ENCODE results near the gene MDFIC.

The MDFIC gene

GRCh38 chr7:115032715-115033703, 111.1 kb downstream of the MDFIC start:
- no peak overlapping the region for H3K4me3 Mint-ChIP-seq
- H3K27me3 Mint-ChIP-seq, result no peaks in the 10 kb centered on the region
- intact Hi-C loops (cut with micrococcal nuclease), result no loop called here
- no peaks in the 10 kb centered on the region for H3K9me3 Mint-ChIP-seq
- no peak overlapping the region for H3K27ac Mint-ChIP-seq
- H3K36me3 Mint-ChIP-seq (ENCODE audit: low read depth), result no peaks in the 10 kb centered on the region
- H3K4me1 Mint-ChIP-seq (ENCODE audit: low read depth), result peaks cover 22% of the 10 kb centered on the region

GRCh38 chr7:115033917-115034459, 112.1 kb downstream of the MDFIC start:
- Mint-ChIP-seq H3K27ac (no peak overlapping the region), H3K4me3 (no peak overlapping the region), H3K4me1 (ENCODE audit: low read depth) (peaks cover 22% of the 10 kb centered on the region), H3K27me3 (no peaks in the 10 kb centered on the region), H3K36me3 (ENCODE audit: low read depth) (no peaks in the 10 kb centered on the region), H3K9me3 (no peaks in the 10 kb centered on the region)
- intact Hi-C loops (cut with micrococcal nuclease), result no loop called here

- H3K4me3 Mint-ChIP-seq, result no peak overlapping the region
- H3K36me3 Mint-ChIP-seq (ENCODE audit: low read depth), result no peaks in the 10 kb centered on the region
- H3K27me3 Mint-ChIP-seq, result no peaks in the 10 kb centered on the region
- no peak overlapping the region for H3K27ac Mint-ChIP-seq
- intact Hi-C loops (cut with micrococcal nuclease), result no loop called here
- H3K4me1 Mint-ChIP-seq (ENCODE audit: low read depth), result peaks cover 22% of the 10 kb centered on the region
- no peaks in the 10 kb centered on the region for H3K9me3 Mint-ChIP-seq
These were observed 112.6 kb downstream of the MDFIC start for GRCh38 chr7:115034515-115034914.

- H3K36me3 Mint-ChIP-seq (ENCODE audit: low read depth), result no peaks in the 10 kb centered on the region
These were observed 115.4 kb downstream of the MDFIC start for GRCh38 chr7:115037128-115037802.

DNA sequence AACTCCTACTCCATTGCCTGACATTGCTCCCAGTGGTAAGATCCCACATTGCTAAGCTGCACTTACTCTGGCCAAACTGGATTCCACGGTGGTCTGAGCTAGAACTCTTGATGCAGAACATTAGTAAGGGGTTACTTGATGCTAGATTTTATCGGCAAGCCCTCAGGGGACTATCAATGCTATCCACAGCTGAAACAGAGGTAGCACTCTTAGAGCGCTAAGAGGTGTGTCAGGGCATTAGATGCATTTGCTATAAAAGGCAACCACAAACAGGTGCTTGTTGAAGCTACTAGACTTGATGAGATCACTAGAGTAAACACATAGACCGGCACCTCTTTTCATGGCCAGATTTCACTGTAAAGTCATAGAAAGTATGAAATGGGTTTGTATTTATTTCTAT, 116.3 kb downstream of the MDFIC start:
- peaks cover 16% of the 10 kb centered on the region for H3K4me1 Mint-ChIP-seq (ENCODE audit: low read depth)

More at GRCh38 chr7:115037128-115037802, 115.4 kb downstream of the MDFIC start:
- H3K9me3 Mint-ChIP-seq, result no peaks in the 10 kb centered on the region
- peaks cover 16% of the 10 kb centered on the region for H3K4me1 Mint-ChIP-seq (ENCODE audit: low read depth)
- H3K27me3 Mint-ChIP-seq, result no peaks in the 10 kb centered on the region
- H3K4me3 Mint-ChIP-seq, result no peak overlapping the region
- H3K27ac Mint-ChIP-seq, result no peak overlapping the region
- intact Hi-C loops (cut with micrococcal nuclease), result no loop called here

GRCh38 chr7:115040057-115040456, 118.2 kb downstream of the MDFIC start:
- H3K36me3 Mint-ChIP-seq (ENCODE audit: low read depth), result no peaks in the 10 kb centered on the region
- intact Hi-C loops (cut with micrococcal nuclease), result no loop called here

More for the DNA sequence above, 116.3 kb downstream of the MDFIC start:
- Mint-ChIP-seq H3K4me3 (no peak overlapping the region), H3K36me3 (ENCODE audit: low read depth) (no peaks in the 10 kb centered on the region), H3K27me3 (no peaks in the 10 kb centered on the region), H3K27ac (no peak overlapping the region), H3K9me3 (no peaks in the 10 kb centered on the region)
- intact Hi-C loops (cut with micrococcal nuclease), result no loop called here

GRCh38 chr7:115040495-115040894, 118.6 kb downstream of the MDFIC start:
- intact Hi-C loops (cut with micrococcal nuclease), result no loop called here
- no peaks in the 10 kb centered on the region for H3K27me3 Mint-ChIP-seq
- no peaks in the 10 kb centered on the region for H3K9me3 Mint-ChIP-seq
- H3K4me1 Mint-ChIP-seq (ENCODE audit: low read depth), result peaks cover 16% of the 10 kb centered on the region
- H3K36me3 Mint-ChIP-seq (ENCODE audit: low read depth), result no peaks in the 10 kb centered on the region
- no peak overlapping the region for H3K4me3 Mint-ChIP-seq
- H3K27ac Mint-ChIP-seq, result no peak overlapping the region

More at GRCh38 chr7:115040057-115040456, 118.2 kb downstream of the MDFIC start:
- Mint-ChIP-seq H3K27me3 (no peaks in the 10 kb centered on the region), H3K9me3 (no peaks in the 10 kb centered on the region), H3K4me1 (ENCODE audit: low read depth) (peaks cover 16% of the 10 kb centered on the region), H3K27ac (no peak overlapping the region), H3K4me3 (no peak overlapping the region)

DNA sequence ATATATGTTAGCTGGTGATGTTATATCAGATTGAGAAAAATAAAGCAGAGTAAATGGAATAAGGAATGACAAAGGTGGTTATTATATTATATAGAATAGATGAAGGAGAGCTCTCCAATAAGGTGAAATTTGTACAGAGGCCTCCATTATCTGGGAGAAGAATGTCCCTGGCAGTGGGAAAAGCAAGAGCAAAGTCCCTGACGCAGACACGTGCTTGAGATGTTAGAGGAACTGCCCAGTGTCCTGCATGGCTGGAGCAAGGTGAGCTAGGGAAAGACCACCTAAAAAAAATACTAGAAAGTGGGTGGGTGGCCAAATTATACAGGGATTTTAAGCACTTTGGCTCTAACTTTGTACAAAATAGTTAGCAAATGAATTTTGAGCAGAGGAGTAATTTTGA, 120.7 kb downstream of the MDFIC start:
- no peaks in the 10 kb centered on the region for H3K9me3 Mint-ChIP-seq
- no peak overlapping the region for H3K4me3 Mint-ChIP-seq
- H3K36me3 Mint-ChIP-seq (ENCODE audit: low read depth), result no peaks in the 10 kb centered on the region
- no peaks in the 10 kb centered on the region for H3K27me3 Mint-ChIP-seq
- H3K4me1 Mint-ChIP-seq (ENCODE audit: low read depth), result peaks cover 4% of the 10 kb centered on the region
- no peak overlapping the region for H3K27ac Mint-ChIP-seq
- intact Hi-C loops (cut with micrococcal nuclease), result no loop called here

GRCh38 chr7:115043605-115044004, 121.7 kb downstream of the MDFIC start:
- no peaks in the 10 kb centered on the region for H3K27me3 Mint-ChIP-seq
- H3K36me3 Mint-ChIP-seq (ENCODE audit: low read depth), result no peaks in the 10 kb centered on the region

DNA sequence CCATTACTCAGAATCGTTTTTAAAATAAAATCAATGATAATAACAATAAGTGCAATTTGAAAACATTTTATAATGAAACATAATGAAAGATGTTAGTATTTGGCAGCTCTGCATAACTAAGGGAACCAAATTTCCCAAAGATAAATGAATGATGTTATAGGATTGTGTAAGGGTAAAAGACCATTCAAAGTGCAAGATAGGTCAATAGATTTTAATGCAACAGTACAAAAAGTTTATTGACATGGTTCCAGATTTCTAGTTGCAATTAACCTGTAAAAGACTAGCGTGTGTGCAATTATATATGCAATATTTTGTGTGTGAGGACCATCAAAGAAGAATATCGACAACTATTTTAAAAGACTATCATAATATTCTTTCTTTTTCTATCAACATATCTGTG, 122.3 kb downstream of the MDFIC start:
- no peaks in the 10 kb centered on the region for H3K27me3 Mint-ChIP-seq
- H3K36me3 Mint-ChIP-seq (ENCODE audit: low read depth), result no peaks in the 10 kb centered on the region

More at GRCh38 chr7:115043605-115044004, 121.7 kb downstream of the MDFIC start:
- Mint-ChIP-seq H3K9me3 (no peaks in the 10 kb centered on the region), H3K4me1 (ENCODE audit: low read depth) (no peaks in the 10 kb centered on the region), H3K27ac (no peak overlapping the region), H3K4me3 (no peak overlapping the region)
- intact Hi-C loops (cut with micrococcal nuclease), result no loop called here

DNA sequence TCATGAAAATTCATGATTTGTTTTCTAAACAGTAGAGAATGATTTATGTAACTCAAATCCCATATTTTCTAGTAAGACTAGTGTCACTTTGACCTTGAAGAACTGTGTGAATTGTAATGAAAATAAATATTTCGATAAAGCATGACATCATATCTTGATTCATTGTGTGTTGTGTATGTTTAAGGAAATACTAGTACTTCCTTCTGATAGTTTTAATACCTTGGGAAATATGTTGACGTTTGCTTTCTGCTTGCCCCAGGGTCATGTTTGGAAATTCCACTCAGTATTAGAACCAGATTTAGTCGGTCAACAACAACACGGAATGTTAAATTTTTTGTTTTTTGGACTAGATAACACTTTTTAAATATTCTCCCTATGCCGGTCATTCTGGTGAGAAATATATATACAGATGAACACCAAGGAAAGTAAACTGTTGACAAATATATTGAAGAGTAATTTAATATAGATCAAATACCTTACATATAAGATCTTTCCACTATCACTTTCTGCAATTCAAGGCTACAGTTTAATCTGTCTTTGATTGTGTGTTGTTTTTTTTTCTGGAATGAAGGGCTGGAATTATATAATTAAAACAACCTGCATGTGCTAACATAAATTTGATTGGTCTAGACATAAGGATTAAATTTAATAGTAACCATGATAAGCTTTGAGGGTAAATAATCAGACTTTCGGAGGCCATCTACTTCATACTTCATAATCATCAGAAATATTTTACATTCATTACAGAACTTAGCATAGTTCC, 126.2 kb downstream of the MDFIC start:
- Mint-ChIP-seq H3K27ac (no peak overlapping the region), H3K9me3 (no peaks in the 10 kb centered on the region), H3K27me3 (no peaks in the 10 kb centered on the region), H3K36me3 (ENCODE audit: low read depth) (no peaks in the 10 kb centered on the region), H3K4me3 (no peak overlapping the region), H3K4me1 (ENCODE audit: low read depth) (no peaks in the 10 kb centered on the region)
- intact Hi-C loops (cut with micrococcal nuclease), result no loop called here

More for the DNA sequence above, 122.3 kb downstream of the MDFIC start:
- H3K27ac Mint-ChIP-seq, result no peak overlapping the region
- intact Hi-C loops (cut with micrococcal nuclease), result no loop called here
- no peaks in the 10 kb centered on the region for H3K4me1 Mint-ChIP-seq (ENCODE audit: low read depth)
- H3K4me3 Mint-ChIP-seq, result no peak overlapping the region
- H3K9me3 Mint-ChIP-seq, result no peaks in the 10 kb centered on the region

DNA sequence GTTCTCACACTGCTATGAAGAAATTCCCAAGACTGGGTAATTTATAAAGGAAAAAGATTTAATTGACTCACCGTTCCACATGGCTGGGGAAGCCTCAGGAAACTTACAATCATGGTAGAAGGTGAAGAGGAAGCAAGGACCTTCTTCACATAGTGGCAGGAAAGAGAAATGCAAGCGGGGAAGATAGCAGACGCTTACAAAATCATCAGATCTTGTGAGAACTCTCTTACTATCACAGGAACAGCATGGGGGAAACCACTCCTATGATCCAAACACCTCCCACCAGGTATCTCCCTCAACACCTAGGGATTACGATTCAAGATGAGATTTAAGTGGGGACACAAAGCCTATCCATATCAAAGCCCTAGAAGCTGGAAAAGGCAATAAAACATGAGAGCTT, 130.8 kb downstream of the MDFIC start:
- Mint-ChIP-seq H3K4me3 (no peak overlapping the region), H3K4me1 (ENCODE audit: low read depth) (peaks cover 16% of the 10 kb centered on the region), H3K27me3 (no peaks in the 10 kb centered on the region), H3K36me3 (ENCODE audit: low read depth) (no peaks in the 10 kb centered on the region), H3K9me3 (no peaks in the 10 kb centered on the region), H3K27ac (no peak overlapping the region)
- intact Hi-C loops (cut with micrococcal nuclease), result no loop called here

- Mint-ChIP-seq H3K27ac (no peak overlapping the region), H3K4me1 (ENCODE audit: low read depth) (peaks cover 22% of the 10 kb centered on the region), H3K9me3 (no peaks in the 10 kb centered on the region), H3K27me3 (no peaks in the 10 kb centered on the region), H3K4me3 (no peak overlapping the region), H3K36me3 (ENCODE audit: low read depth) (no peaks in the 10 kb centered on the region)
- intact Hi-C loops (cut with micrococcal nuclease), result no loop called here
These were observed 132.7 kb downstream of the MDFIC start for GRCh38 chr7:115054478-115055065.

Data from dendritic cell treated with granulocyte-macrophage colony-stimulating factor and Interleukin-4, amounts not matched to agents 40 ng/mL and 50 ng/mL, for 4 days (primary cell).